IMR-90 (cell line): ENCODE measurements around the gene GHR. TPM values are rescaled to one million over a fixed set of nuclear protein-coding genes. Genes with fewer than 3 reads are reported as not detected.

Source experiments
- ATAC-seq: fragments of 200-7000 bp; cut with Tn5 transposase; 2 replicates; pipeline ENCODE4 v1.9.1; 2020; ENCODE audit warnings: low read depth, mild to moderate bottlenecking, moderate library complexity
- BruUV-seq: library from RNA; stranded (reverse); fragments of 400-500 nt; replicated peaks from 2 replicates; lab custom pipeline; 2021; lab: Mats Ljungman, UMichigan
- CTCF ChIA-PET: fragments of 300-600 bp; formaldehyde crosslinking; extraction: SDS; loops from one replicate; lab custom pipeline; 2021; ENCODE audit warnings: antibody characterized with exemption; lab: Yijun Ruan, JAX
- POLR2A ChIA-PET: fragments of 300-600 bp; sonication (Branson Sonifier 250); formaldehyde crosslinking; loops from one replicate; lab custom pipeline; 2022; ENCODE audit warnings: antibody characterized with exemption; ENCODE audit not compliant: unreplicated experiment; lab: Charles Lee
- DNase-seq: peaks from one replicate; pipeline ENCODE4 v3.0.0; 2013
- H2AFZ ChIP-seq: replicated peaks from 2 replicates; pipeline ENCODE3; 2013; ENCODE audit warnings: low read length, mild to moderate bottlenecking; ENCODE audit not compliant: poor library complexity
- H2AK5ac ChIP-seq: 2 replicates; pipeline ENCODE4 v1.6.1; 2013; ENCODE audit warnings: low read depth, low read length, inconsistent platforms
- H2AK9ac ChIP-seq: replicated peaks from 2 replicates; pipeline ENCODE3; 2013; ENCODE audit warnings: mild to moderate bottlenecking, low read depth, low read length, moderate library complexity; ENCODE audit not compliant: poor library complexity
- H2BK120ac ChIP-seq: 2 replicates; pipeline ENCODE4 v1.6.1; 2013; ENCODE audit warnings: low read depth, low read length, inconsistent platforms
- H2BK15ac ChIP-seq: 3 replicates; pipeline ENCODE4 v1.6.1; 2013; ENCODE audit warnings: low read depth, low read length, inconsistent platforms
- H2BK20ac ChIP-seq: 2 replicates; pipeline ENCODE4 v1.6.1; 2013; ENCODE audit warnings: low read depth, mild to moderate bottlenecking, inconsistent platforms, low read length, moderate library complexity
- H2BK5ac ChIP-seq: 2 replicates; pipeline ENCODE4 v1.6.1; 2013; ENCODE audit warnings: mild to moderate bottlenecking, low read depth, low read length, inconsistent platforms; ENCODE audit not compliant: poor library complexity, severe bottlenecking
- H3K14ac ChIP-seq: replicated peaks from 2 replicates; pipeline ENCODE4 v1.6.1; 2013; ENCODE audit warnings: low read depth, low read length, inconsistent platforms
- H3K18ac ChIP-seq: 2 replicates; pipeline ENCODE4 v1.6.1; 2013; ENCODE audit warnings: low read depth, low read length, control low read depth
- H3K23ac ChIP-seq: 2 replicates; pipeline ENCODE4 v1.6.1; 2013; ENCODE audit warnings: low read depth, low read length, inconsistent platforms
- H3K27ac ChIP-seq: 2 replicates; pipeline ENCODE4 v1.5.1; 2013; ENCODE audit warnings: mild to moderate bottlenecking, control low read depth, low read length; ENCODE audit not compliant: insufficient read depth
- H3K27me3 ChIP-seq: 2 replicates; pipeline ENCODE4 v1.6.1; 2013; ENCODE audit warnings: low read length; ENCODE audit not compliant: control insufficient read depth, insufficient read depth
- H3K36me3 ChIP-seq: 2 replicates; pipeline ENCODE4 v1.6.1; 2013; ENCODE audit warnings: low read length, mixed read lengths; ENCODE audit not compliant: control insufficient read depth, insufficient read depth
- H3K4ac ChIP-seq: 2 replicates; pipeline ENCODE4 v1.6.1; 2013; ENCODE audit warnings: low read depth, low read length, inconsistent platforms
- H3K4me1 ChIP-seq: 2 replicates; pipeline ENCODE4 v1.6.1; 2013; ENCODE audit warnings: low read length, mixed read lengths; ENCODE audit not compliant: control insufficient read depth, insufficient read depth
- H3K4me2 ChIP-seq: 2 replicates; pipeline ENCODE4 v1.6.1; 2013; ENCODE audit warnings: low read depth, mild to moderate bottlenecking, control low read depth, low read length, moderate library complexity
- H3K4me3 ChIP-seq: 2 replicates; pipeline ENCODE4 v1.5.1; 2013; ENCODE audit warnings: low read depth, mild to moderate bottlenecking, control low read depth, low read length, moderate library complexity; ENCODE audit not compliant: insufficient read depth
- H3K56ac ChIP-seq: 2 replicates; pipeline ENCODE4 v1.6.1; 2013; ENCODE audit warnings: low read length, inconsistent platforms; ENCODE audit not compliant: insufficient read depth; ENCODE audit errors: extremely low read depth
- H3K79me1 ChIP-seq, 2 experiments: 2 replicates each; pipeline ENCODE4 v1.6.1; 2013; ENCODE audit warnings: low read length in 2 of 2, inconsistent platforms in 1 of 2, low read depth in 1 of 2
- H3K9ac ChIP-seq: 2 replicates; pipeline ENCODE4 v1.6.1; 2013; ENCODE audit warnings: low read depth, low read length, control low read depth
- H3K9me1 ChIP-seq: 2 replicates; pipeline ENCODE4 v1.6.1; 2013; ENCODE audit warnings: low read length, inconsistent platforms; ENCODE audit not compliant: insufficient read depth
- H3K9me3 ChIP-seq: 2 replicates; pipeline ENCODE4 v1.6.1; 2013; ENCODE audit warnings: low read length; ENCODE audit not compliant: control insufficient read depth, insufficient read depth
- H4K20me1 ChIP-seq: 2 replicates; pipeline ENCODE4 v1.6.1; 2013; ENCODE audit warnings: low read length, inconsistent platforms; ENCODE audit not compliant: insufficient read depth
- H4K5ac ChIP-seq: 2 replicates; pipeline ENCODE4 v1.6.1; 2013; ENCODE audit warnings: mild to moderate bottlenecking, low read depth, low read length, control low read depth
- H4K8ac ChIP-seq, 2 experiments: 2 replicates each; pipeline ENCODE4 v1.6.1; 2013; ENCODE audit warnings: low read depth in 2 of 2, low read length in 2 of 2, control low read depth in 1 of 2, inconsistent platforms in 1 of 2
- H4K91ac ChIP-seq: 2 replicates; pipeline ENCODE4 v1.6.1; 2013; ENCODE audit warnings: low read depth, low read length, inconsistent platforms; ENCODE audit not compliant: insufficient read depth
- BHLHE40 ChIP-seq: fragments of 150-350 bp; IDR thresholded peaks from 2 replicates; pipeline ENCODE4 v1.6.1; 2016; ENCODE audit warnings: mild to moderate bottlenecking, low read depth, low read length
- CEBPB ChIP-seq: IDR thresholded peaks from 2 replicates; pipeline ENCODE4 v1.6.1; 2012; ENCODE audit warnings: low read depth, low read length, improper control_type of control experiment
- CHD1 ChIP-seq: IDR thresholded peaks from 2 replicates; pipeline ENCODE4 v1.6.1; 2012; ENCODE audit warnings: low read depth, low read length, improper control_type of control experiment
- ELK1 ChIP-seq: fragments of 150-350 bp; IDR thresholded peaks from 2 replicates; pipeline ENCODE4 v1.6.1; 2016; ENCODE audit warnings: low read depth, mild to moderate bottlenecking, low read length, moderate library complexity, borderline replicate concordance
- MAFK ChIP-seq: IDR thresholded peaks from 2 replicates; pipeline ENCODE4 v1.6.1; 2012; ENCODE audit warnings: low read depth, low read length, improper control_type of control experiment
- MAZ ChIP-seq: IDR thresholded peaks from 2 replicates; pipeline ENCODE4 v1.6.1; 2012; ENCODE audit warnings: low read depth, mild to moderate bottlenecking, low read length, improper control_type of control experiment, moderate library complexity, borderline replicate concordance
- MXI1 ChIP-seq: IDR thresholded peaks from 2 replicates; pipeline ENCODE4 v1.6.1; 2012; ENCODE audit warnings: low read depth, mild to moderate bottlenecking, low read length, moderate library complexity, borderline replicate concordance
- RCOR1 ChIP-seq: IDR thresholded peaks from 2 replicates; pipeline ENCODE4 v1.6.1; 2012; ENCODE audit warnings: mild to moderate bottlenecking, low read length, improper control_type of control experiment; ENCODE audit not compliant: insufficient replicate concordance
- RFX5 ChIP-seq: IDR thresholded peaks from 2 replicates; pipeline ENCODE4 v1.8.0; 2012; ENCODE audit warnings: low read depth, mild to moderate bottlenecking, low read length, moderate library complexity
- USF2 ChIP-seq: fragments of 150-350 bp; IDR thresholded peaks from 2 replicates; pipeline ENCODE4 v1.6.1; 2017; ENCODE audit warnings: mild to moderate bottlenecking, antibody characterized with exemption, low read length, low read depth
- WGBS, 2 experiments: methylation state at CpG; one replicate each; pipeline versions ENCODE4 v1.1.5 to v1.1.7; 2013; ENCODE audit warnings: missing lambda C conversion rate in 2 of 2; ENCODE audit not compliant: insufficient read length in 1 of 2; ENCODE audit errors: extremely low coverage in 2 of 2; 5-methylcytosine and 5-hydroxymethylcytosine counted together
- dilution Hi-C: fragments of 300-500 bp; cut with HindIII; formaldehyde crosslinking; loops from one replicate; pipeline ENCODE4 v1.14.3; 2018; ENCODE audit warnings: low sequenced_read_pairs; ENCODE audit not compliant: unreplicated experiment
- in situ Hi-C: fragments of 300-500 bp; cut with MboI; formaldehyde crosslinking; loops from 3 replicates; pipeline ENCODE4 v1.14.3; 2019; ENCODE audit warnings: low sequenced_read_pairs, inconsistent platforms, mixed read lengths
- intact Hi-C: fragments of 100-400 bp; cut with micrococcal nuclease; formaldehyde crosslinking; loops from 2 replicates; pipeline ENCODE4 v1.10.0; 2022
- polyA plus RNA-seq, 3 experiments: library from polyadenylated mRNA; depleted of rRNA; stranded (reverse); fragments of >200 nt; gene quantifications; 2 replicates each; pipeline ENCODE4 v1.2.3, GENCODE V29; 2012; ENCODE audit warnings: low replicate concordance in 1 of 3
- total RNA-seq: library from RNA; depleted of rRNA; stranded (reverse); fragments of >200 nt; gene quantifications from 2 replicates; pipeline ENCODE4 v1.2.3, GENCODE V29; 2012

The GHR gene
- total and polyA plus RNA-seq, 2 of the 4 experiments (the other 2 are of a cell fraction) = 0.36 to 1.1 TPM

- Histone ChIP-seq H2BK20ac (no peak overlapping the region), H2AK9ac (no peak overlapping the region), H2BK5ac (no peak overlapping the region), H3K4me2 (no peak overlapping the region), H3K9me3 (no peaks in the 10 kb centered on the region), H3K23ac (no peak overlapping the region), H2AK5ac (no peak overlapping the region), H3K4me3 (no peak overlapping the region), H3K4ac (no peak overlapping the region), H4K20me1 (no peaks in the 10 kb centered on the region), H4K91ac (no peak overlapping the region), H3K56ac (no peak overlapping the region), H3K4me1 (no peaks in the 10 kb centered on the region), H3K18ac (no peak overlapping the region), H3K9ac (no peak overlapping the region), H3K36me3 (no peaks in the 10 kb centered on the region), H3K27ac (no peak overlapping the region), H3K9me1 (no peaks in the 10 kb centered on the region), H3K14ac (no peak overlapping the region), H4K8ac (no peak overlapping the region), H2BK15ac (no peak overlapping the region), H2BK120ac (no peak overlapping the region), H2AFZ (no peak overlapping the region), H3K79me1 (no peaks in the 10 kb centered on the region), H4K5ac (no peak overlapping the region), H3K27me3 (no peaks in the 10 kb centered on the region)
- no TSS peak for BruUV-seq
- DNase-seq (no peak), ATAC-seq (no peak)
- dilution Hi-C loops = no loop called here
- TF ChIP-seq MAZ (no peak), CEBPB (no peak), RFX5 (no peak), MAFK (no peak), MXI1 (no peak), USF2 (no peak), ELK1 (no peak), BHLHE40 (no peak), RCOR1 (no peak), CHD1 (no peak)
- in situ Hi-C loops = no loop called here
- ChIA-PET CTCF (no interaction called here), POLR2A (no interaction called here)
- intact Hi-C loops = no loop called here
- no CpG with 5 or more reads among the region's 1 CpG for WGBS, 2 experiments
These were observed 134.4 kb downstream of the GHR start for GRCh38 chr5:42557689-42558088.
